WTC11 (cell line): ENCODE data around the gene GRIK2.

Experiments used
- OVOL2 ChIP-seq: fragments of 250-450 bp; sonication (Bioruptor Pico); IDR thresholded peaks from 2 replicates; pipeline ENCODE4 v1.9.0; 2021; ENCODE audit warnings: mild to moderate bottlenecking, borderline replicate concordance
- ZNF512 ChIP-seq: sonication (generic); formaldehyde crosslinking; IDR thresholded peaks from 2 replicates; pipeline ENCODE4 v1.8.1; 2022; ENCODE audit warnings: missing genetic modification reagents, borderline replicate concordance

DNA sequence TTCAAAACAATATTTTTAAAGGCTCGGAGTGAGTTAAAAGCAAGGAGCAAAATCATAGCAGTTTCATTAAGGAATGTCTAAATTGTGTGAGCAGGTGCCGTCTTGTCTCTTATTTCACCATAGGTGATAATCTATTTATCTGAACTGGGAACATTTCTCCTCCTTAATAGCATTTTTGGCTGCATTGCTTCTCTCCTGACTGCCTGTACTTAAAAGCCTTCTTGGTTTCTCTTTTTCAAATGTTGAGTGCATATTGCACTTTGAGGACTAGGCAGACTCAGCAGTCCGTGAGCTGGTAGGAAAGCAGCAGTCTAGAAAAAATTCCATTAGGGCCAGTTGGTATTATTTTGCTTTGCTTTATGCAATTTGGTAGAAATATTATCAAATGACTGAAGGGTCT is 645.9 kb downstream of the GRIK2 start:
- no peak for TF ChIP-seq ZNF512 (CRISPR knock-in tag)
- TF ChIP-seq OVOL2 (CRISPR knock-in tag), result no peak
